Fibroblast of villous mesenchyme (primary cell): ENCODE measurements around the gene LRRC55. TPM values are rescaled to one million over a fixed set of nuclear protein-coding genes. Genes with fewer than 3 reads are reported as not detected.

Experiments used
- DNase-seq: peaks from one replicate; pipeline ENCODE4 v3.0.0-alpha.2; 2010; ENCODE audit warnings: low read depth
- H3K4me3 ChIP-seq: 2 replicates; pipeline ENCODE4 v1.5.1; 2011; ENCODE audit warnings: low read depth, mild to moderate bottlenecking, low read length
- total RNA-seq: library from RNA; depleted of rRNA; stranded (reverse); fragments of >200 nt; gene quantifications from 2 replicates; pipeline ENCODE4 v1.2.3, GENCODE V29; 2012
- TF ChIP-seq, protein P1 (sequence below): IDR thresholded peaks from 2 replicates; pipeline ENCODE4 v1.5.1; 2012; ENCODE audit warnings: low read depth, mild to moderate bottlenecking, low read length; ENCODE audit not compliant: insufficient read depth

LRRC55 gene
- total RNA-seq, 1 donor: not detected

DNA sequence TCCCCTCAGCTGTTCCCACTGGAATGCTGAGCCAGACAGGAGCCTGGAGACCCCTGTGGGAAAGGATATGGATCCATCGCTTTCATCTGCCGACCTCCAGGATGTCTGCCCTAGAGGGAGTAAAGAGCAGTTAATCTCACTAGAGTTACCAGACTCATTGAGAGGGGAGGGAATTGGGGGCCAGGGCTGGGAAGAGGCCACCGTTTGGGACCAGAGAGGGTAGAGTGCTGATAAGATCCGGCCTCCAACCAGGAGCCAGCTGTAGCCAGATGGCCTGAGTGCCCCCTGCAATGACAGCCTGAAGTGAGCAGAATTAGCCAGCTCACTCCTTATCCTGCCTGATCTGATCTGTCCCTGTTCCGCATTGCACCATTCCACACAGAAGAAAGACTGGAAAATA lies 59.0 kb downstream of the LRRC55 start:
- TF ChIP-seq, protein P1, sequence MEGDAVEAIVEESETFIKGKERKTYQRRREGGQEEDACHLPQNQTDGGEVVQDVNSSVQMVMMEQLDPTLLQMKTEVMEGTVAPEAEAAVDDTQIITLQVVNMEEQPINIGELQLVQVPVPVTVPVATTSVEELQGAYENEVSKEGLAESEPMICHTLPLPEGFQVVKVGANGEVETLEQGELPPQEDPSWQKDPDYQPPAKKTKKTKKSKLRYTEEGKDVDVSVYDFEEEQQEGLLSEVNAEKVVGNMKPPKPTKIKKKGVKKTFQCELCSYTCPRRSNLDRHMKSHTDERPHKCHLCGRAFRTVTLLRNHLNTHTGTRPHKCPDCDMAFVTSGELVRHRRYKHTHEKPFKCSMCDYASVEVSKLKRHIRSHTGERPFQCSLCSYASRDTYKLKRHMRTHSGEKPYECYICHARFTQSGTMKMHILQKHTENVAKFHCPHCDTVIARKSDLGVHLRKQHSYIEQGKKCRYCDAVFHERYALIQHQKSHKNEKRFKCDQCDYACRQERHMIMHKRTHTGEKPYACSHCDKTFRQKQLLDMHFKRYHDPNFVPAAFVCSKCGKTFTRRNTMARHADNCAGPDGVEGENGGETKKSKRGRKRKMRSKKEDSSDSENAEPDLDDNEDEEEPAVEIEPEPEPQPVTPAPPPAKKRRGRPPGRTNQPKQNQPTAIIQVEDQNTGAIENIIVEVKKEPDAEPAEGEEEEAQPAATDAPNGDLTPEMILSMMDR: no peak
- no peak overlapping the region for H3K4me3 ChIP-seq
- DNase-seq: no peak

Other genes with a start within 250 kb of the LRRC55 start
- not detected in 2 replicates for gene OR5AK2, start 193.0 kb upstream of the LRRC55 start, total RNA-seq
- not detected in 2 replicates for gene APLNR, start 55.3 kb downstream of the LRRC55 start, total RNA-seq
- gene TNKS1BP1, start 143.0 kb downstream of the LRRC55 start, total RNA-seq: 69.5 and 70.5 TPM in 2 replicates
- 61.7 and 67.3 TPM in 2 replicates for gene SSRP1, start 153.9 kb downstream of the LRRC55 start, total RNA-seq
- gene P2RX3, start 156.4 kb downstream of the LRRC55 start, total RNA-seq: not detected in 2 replicates
- not detected in 2 replicates for gene PRG3, start 199.2 kb downstream of the LRRC55 start, total RNA-seq
- not detected in 2 replicates for gene PRG2, start 208.7 kb downstream of the LRRC55 start, total RNA-seq
- gene SLC43A3, start 245.2 kb downstream of the LRRC55 start, total RNA-seq: 16.4 and 26.3 TPM in 2 replicates